ENCODE data around the gene NAPG. TPM values are rescaled to one million over a fixed set of nuclear protein-coding genes. Genes with fewer than 3 reads are reported as not detected.

Gene NAPG
- total RNA-seq, 1 experiment from 2014 or later: 28.0 TPM

DNA sequence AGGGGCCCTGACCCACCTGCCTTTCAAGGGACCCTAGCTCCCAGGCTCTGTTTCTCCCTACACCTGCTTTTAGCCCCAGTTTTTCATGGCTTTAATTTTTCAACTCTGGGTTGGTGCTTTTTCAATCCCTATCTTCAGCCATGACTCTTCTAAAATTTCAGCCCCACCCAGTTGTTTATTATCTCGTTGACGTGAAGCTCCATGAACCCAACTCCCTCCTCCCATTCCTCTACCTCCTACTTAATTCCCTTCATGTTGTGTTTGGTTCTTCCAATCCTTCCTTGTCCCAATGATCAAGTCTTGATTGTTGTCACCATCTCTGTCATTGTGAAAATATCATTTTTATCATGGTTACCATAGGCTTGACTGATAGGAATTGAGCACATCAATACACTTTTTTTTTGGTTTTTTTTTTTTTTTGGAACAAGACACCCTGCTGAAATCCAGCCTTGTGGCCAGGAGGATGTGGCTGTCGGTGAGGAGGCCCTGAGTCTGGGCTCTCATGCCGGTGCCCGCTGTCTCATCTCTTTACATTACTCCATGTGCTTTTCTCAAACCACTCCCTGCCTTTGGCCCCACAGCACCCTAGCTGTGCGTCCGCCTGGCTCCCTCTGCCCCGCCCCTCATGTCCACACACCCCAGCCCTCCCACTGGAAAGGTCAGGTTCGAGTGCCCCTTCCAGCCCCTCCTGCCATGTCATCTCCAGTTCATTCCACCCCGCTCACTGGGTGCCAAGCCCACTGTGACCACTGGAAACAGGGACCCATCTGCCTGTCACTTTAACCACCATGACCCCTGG is 39.3 kb downstream of the NAPG start:
- H3K4me1 ChIP-seq (ENCODE audit: control insufficient read depth in 1 of 2, insufficient read depth in 2 of 2, low read length in 2 of 2): no peaks in the 10 kb centered on the region
- H3K9ac ChIP-seq (ENCODE audit: low read length): no peak overlapping the region
- ChIA-PET RAD21 (ENCODE audit: low non-redundant PET in 1 of 2, low total read pairs in 2 of 2, uncharacterized antibody in 2 of 2, unreplicated experiment in 2 of 2) (no interaction called here), CTCF (no interaction called here), POLR2A (no interaction called here)
- no peak overlapping the region for H3K27ac ChIP-seq (ENCODE audit: low read depth, low read length)
- BruUV-seq (replicated peaks): no TSS peak
- no peak overlapping the region for H3K4me2 ChIP-seq (ENCODE audit: low read length)
- TF ChIP-seq, protein P1, sequence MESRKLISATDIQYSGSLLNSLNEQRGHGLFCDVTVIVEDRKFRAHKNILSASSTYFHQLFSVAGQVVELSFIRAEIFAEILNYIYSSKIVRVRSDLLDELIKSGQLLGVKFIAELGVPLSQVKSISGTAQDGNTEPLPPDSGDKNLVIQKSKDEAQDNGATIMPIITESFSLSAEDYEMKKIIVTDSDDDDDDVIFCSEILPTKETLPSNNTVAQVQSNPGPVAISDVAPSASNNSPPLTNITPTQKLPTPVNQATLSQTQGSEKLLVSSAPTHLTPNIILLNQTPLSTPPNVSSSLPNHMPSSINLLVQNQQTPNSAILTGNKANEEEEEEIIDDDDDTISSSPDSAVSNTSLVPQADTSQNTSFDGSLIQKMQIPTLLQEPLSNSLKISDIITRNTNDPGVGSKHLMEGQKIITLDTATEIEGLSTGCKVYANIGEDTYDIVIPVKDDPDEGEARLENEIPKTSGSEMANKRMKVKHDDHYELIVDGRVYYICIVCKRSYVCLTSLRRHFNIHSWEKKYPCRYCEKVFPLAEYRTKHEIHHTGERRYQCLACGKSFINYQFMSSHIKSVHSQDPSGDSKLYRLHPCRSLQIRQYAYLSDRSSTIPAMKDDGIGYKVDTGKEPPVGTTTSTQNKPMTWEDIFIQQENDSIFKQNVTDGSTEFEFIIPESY (IDR thresholded peaks at IDR 0.05; ENCODE audit: extremely low read depth, insufficient replicate concordance, low read length): no peak
- TF ChIP-seq FOSL1 (IDR thresholded peaks at IDR 0.05; ENCODE audit: low read depth): no peak
- TF ChIP-seq JUND (IDR thresholded peaks at IDR 0.05): no peak
- no peak for TF ChIP-seq EZH2 (IDR thresholded peaks at IDR 0.05)
- TF ChIP-seq CBX3 (IDR thresholded peaks at IDR 0.05; ENCODE audit: low read depth): no peak
- no peak for TF ChIP-seq RAD21 (IDR thresholded peaks at IDR 0.05; ENCODE audit: low read depth)
- TF ChIP-seq SP1 (IDR thresholded peaks at IDR 0.05; ENCODE audit: low read depth): no peak
- TF ChIP-seq ZFX (IDR thresholded peaks at IDR 0.05): no peak
- no peak for TF ChIP-seq POLR2AphosphoS5 (IDR thresholded peaks at IDR 0.05; ENCODE audit: low read depth, low read length)
- no peak for TF ChIP-seq EGR1 (IDR thresholded peaks at IDR 0.05; ENCODE audit: low read depth)
- no peak for TF ChIP-seq ELF1 (IDR thresholded peaks at IDR 0.05; ENCODE audit: borderline replicate concordance, low read depth)
- H4K20me1 ChIP-seq (ENCODE audit: insufficient read depth): no peaks in the 10 kb centered on the region
- no peak overlapping the region for H3K4me3 ChIP-seq (replicated peaks in 1 of 2; ENCODE audit: low read depth in 1 of 2, low read length in 2 of 2)
- no peaks in the 10 kb centered on the region for H3K79me2 ChIP-seq (ENCODE audit: insufficient read depth, low read length)
- intact Hi-C loops (cut with micrococcal nuclease): loop anchor here (5.0 kb wide), 3 partner anchors 147 to 987 kb away; no protein-coding TSS in a partner anchor
- H3K9me3 ChIP-seq (ENCODE audit: control insufficient read depth in 1 of 2, insufficient read depth in 1 of 2, low read depth in 1 of 2, low read length in 2 of 2): no peaks in the 10 kb centered on the region
- no peak overlapping the region for H2AFZ ChIP-seq (ENCODE audit: low read depth, low read length, poor library complexity, severe bottlenecking)
- no peak for DNase-seq (ENCODE audit: low read depth, low spot score)
- no peaks in the 10 kb centered on the region for H3K9me2 ChIP-seq (ENCODE audit: insufficient read depth)
- no peaks in the 10 kb centered on the region for H3K36me3 ChIP-seq (ENCODE audit: control insufficient read depth in 1 of 2, insufficient read depth in 2 of 2, low read length in 2 of 2)
- H3K27me3 ChIP-seq (ENCODE audit: insufficient read depth, low read length): no peaks in the 10 kb centered on the region
- no peak for ATAC-seq

Data from HCT116 (cell line).